Stimulated activated CD8-positive, alpha-beta memory T cell treated with anti-CD3 and anti-CD28 coated beads, Interleukin-7, amount 100 ng/mL, for 4 hours (primary cell): Measurements from ENCODE around the gene MYH9.

Source experiments
- DNase-seq, 2 donors: peaks; one replicate each; pipeline ENCODE4 v3.0.0-alpha.2; 2020; ENCODE audit warnings: low read depth in 2 of 2

The MYH9 gene

GRCh38 chr22:36367479-36367878, 20.3 kb downstream of the MYH9 start:
- no peak for DNase-seq

GRCh38 chr22:36367066-36367465, 20.7 kb downstream of the MYH9 start:
- no peak for DNase-seq

DNA sequence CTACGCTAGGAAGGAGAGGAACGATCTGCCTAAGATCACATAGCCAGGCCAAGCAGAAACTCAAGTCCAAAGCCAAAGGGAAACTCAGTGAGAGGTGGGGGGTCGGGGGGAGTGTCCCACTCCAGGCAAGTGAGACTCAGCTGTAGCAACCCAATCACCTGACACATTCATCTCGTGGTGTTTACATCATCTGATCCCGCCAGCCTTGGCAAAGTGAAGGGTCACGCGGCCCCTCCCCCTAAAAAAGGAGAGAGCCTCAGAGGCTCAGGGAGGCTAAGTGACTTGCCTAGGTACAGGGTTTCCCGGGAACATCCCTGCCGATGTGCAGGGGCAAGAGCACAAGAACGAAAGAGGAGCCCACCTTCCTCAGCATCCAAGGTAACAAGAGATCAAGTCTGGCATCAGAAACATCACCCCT, 21.5 kb downstream of the MYH9 start:
- no peak for DNase-seq

GRCh38 chr22:36365020-36365411, 22.8 kb downstream of the MYH9 start:
- DNase-seq = peak; percentile 88 to 92

DNA sequence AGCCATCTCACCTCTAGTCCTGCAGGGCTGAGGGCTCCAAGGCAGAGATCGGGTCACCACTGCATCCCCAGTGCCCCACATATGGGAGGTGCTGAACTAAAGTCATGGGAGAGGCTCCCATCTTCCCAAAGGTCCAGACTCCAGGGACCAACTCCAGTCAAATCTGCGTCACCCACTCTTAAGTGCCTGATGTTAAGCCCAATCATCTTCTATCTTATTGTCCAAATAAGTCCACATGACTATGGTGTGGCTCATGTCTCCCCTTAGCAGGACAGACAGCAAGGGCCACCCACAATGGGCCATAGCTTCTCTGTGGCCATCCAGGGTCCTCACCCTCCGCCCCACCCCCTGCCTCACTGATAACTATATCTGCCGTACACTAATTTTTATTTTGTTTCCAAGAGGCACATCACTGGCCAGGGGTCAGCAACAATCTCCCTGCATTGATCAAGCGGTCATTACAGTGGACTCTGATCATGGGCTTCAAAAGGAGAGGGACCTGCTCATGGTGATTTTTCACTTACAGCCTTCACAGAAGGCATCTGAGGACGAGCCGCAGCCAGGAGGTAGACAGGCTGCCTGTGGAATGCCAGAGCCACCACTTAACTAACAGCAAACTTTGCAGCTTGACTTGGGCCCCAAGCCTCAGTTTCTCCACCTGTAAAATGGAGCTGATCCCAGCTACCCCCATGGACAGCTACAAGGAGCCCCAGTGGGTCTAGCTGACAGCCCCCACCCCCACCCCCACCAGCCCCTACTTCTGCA, 23.3 kb downstream of the MYH9 start:
- no peak for DNase-seq

- DNase-seq = no peak
These were observed 24.3 kb downstream of the MYH9 start for GRCh38 chr22:36363349-36363981.

GRCh38 chr22:36362932-36363331, 24.8 kb downstream of the MYH9 start:
- no peak for DNase-seq

DNA sequence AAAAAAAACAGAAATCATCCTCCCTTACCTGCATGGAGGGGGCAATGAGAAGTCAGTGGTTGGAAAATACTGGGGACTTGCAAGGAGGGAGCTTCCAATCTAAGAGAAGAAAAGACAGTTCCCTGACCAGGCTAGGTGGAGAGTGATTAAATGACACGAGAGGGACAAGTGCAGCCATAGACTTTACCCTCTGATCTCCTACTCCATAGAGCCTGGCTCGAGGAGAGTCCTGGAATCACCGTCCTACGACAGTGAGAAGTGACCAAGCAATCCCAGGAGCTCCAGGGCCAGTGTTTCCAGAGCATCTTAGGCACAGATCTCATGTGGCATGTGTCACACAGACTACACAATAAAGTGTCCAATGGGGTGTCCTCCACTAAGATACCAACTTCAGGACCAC, 25.7 kb downstream of the MYH9 start:
- no peak for DNase-seq

- no peak for DNase-seq
These were observed 26.8 kb downstream of the MYH9 start for GRCh38 chr22:36360871-36361383.

DNA sequence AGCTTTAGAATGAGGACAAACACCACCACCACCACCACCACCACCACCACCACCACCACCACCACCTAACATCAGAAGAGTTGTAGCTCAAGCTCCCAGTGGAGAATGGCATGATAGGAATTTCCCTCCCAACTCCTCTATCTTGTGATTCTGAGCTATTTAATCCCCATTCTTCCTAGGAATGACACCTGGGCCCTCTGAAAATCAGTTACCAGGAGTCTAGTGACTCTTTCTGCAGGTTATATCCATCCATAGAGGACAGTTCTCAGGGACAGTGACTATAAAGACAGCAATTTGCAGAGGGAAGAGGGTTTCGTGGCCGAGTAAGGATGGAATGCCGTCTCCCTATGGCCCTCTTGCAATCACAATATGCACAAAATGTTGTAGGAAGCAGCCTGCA, 27.8 kb downstream of the MYH9 start:
- no peak for DNase-seq

DNA sequence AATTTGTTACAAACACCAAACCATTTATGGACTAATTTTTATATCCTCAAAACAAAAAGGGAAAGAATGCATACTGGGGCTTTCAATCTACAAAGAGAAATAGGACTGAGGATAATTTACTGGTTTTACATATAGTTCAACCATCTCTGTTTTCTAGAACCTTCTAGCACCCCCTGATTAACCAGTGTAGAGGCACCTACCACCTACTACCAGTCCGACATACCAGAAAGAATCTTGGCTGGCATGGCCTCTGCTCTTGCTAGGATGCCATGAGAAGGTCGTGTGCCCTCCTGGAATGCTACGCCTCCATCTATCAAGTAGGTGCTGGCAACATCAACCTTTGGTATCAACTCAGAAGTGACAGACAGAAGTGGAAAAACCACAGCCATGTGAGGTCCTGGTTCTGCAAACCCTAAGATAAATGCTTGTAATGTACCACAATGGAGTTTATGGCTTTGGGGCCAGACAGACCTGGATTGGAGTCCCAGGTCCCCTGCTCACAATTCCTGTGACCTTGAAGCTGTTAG, 28.2 kb downstream of the MYH9 start:
- DNase-seq = no peak

DNA sequence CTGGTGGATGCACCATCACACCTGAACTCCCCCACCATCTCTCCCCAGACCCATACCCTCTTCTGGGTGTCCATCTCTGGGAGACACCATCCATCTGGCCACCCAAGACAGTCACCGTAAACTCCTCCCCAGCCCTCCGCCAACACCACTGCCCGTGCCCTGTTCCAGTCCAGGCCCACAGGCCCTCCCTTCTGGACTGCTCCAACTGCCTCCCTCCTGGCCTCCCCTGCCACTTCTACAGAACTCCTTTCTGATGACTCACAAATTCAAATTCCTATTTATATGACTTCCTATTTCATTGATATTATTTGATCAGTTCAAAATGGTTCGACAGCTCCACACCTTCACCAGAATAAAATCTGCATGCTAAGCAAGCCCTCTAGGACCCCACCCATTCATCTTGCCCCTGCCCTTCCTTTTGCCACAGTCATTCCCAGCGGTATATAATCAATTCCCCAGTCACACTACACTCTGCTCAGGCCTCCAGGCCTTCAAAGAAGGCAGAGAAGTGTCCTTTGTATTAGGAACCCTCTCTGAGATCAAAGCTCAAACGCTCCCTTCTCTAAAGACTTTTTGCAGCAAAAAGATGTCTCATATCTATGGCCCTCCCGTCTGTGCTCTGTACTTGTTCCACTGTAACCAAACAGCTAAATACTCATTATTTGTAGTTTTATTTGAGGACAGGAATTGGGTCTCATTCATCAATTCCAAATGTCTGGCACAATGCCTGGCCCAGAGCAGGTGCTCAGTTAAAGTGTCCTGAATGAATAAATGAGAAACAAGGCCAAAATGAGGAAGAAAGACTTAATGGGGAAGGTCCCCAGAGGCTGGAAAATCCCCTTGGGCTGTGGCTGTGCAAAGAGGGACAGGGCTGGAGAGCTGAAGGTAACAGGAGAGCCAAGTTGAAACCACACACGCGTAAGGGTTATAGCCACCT, 29.0 kb downstream of the MYH9 start:
- no peak for DNase-seq

DNA sequence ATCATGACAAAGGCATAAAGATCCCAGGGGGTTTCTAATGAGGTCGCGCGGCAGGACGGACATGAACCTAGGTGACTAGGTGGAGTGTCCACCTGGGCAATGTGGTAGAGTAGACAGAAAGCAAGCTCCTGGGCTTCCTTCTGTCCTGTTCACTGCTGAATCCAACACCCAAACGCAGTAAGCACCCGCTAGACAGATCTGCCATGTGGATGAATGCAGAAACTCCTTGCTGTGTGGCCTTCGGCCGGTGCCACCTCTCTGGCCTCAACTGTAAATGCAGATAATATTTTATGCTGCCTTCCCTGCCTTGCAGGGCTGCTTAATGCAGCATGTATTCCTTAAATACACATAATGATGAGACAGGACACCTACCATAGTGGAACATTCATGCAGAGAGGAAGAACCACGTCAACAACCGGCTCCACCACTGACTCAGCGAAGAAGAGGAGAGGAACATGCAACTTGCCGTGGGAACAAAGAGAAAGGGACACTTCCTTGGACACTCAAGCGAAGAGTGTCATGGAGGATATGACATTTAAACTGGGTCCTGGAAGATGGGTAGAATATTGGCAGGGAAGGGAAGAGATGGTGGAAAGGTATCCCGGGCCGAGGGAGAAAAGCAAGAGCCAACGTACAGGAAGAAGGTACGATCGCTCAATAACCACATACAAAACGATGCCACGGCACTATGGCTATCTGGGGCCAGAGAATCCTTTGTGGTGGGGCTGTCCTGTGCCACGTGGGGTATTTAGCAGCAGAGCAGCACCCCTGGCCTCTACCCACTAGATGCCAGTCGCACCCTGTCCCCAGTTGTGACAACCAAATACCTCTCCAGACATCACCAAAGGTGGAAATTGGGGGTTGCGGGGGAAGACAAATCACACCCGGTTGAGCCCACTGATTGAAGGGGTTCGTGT, 30.8 kb downstream of the MYH9 start:
- DNase-seq = peak; percentile 63 to 67

- DNase-seq = no peak
These were observed 31.9 kb downstream of the MYH9 start for GRCh38 chr22:36355894-36356293.

- DNase-seq = no peak
These were observed 32.4 kb downstream of the MYH9 start for GRCh38 chr22:36355362-36355761.

DNA sequence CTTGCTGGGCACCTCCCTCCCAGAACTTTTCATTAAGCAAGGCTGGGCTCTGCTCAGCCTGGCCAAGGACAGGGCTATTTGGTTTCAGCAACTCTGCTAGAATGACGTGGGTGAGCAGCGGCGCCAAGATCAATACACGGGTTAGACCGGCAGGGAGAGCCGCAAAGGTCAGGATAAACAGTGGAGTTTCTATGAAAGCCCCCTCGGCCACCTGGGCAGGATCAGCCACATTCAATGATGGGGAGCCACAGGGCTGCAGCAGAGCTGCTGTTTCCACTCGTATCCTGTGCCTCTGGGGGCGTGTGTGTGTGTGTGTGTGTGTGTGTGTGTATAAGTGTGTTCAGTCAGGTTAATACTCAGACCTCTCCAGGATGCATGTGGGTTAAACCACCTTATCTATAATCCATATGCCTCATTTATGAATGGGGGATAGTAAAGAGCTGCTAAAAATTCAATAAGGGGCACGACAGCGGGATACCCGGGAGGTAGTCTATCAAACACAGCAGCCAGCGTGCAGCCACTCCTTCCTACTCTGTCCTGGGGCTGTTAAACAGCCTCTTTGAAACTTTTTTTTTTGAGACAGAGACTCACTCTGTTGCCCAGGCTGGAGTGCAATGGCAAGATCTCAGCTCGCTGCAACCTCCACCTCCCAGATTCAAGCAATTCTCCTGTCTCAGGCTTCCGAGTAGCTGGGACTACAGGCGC, 34.8 kb downstream of the MYH9 start:
- no peak for DNase-seq

- no peak for DNase-seq
These were observed 35.6 kb downstream of the MYH9 start for GRCh38 chr22:36351921-36352802.

GRCh38 chr22:36350751-36351594, 36.8 kb downstream of the MYH9 start:
- DNase-seq = no peak
